HG02943 (cell line): ENCODE measurements around the gene PIP5K1B.

Experiments used
- ATAC-seq: cut with Tn5 transposase; IDR thresholded peaks from one replicate; pipeline ENCODE4 v1.9.1; 2021; ENCODE audit warnings: mild to moderate bottlenecking, low read depth, moderate library complexity; ENCODE audit not compliant: unreplicated experiment

The PIP5K1B gene

GRCh38 chr9:68843239-68843638 is 138.2 kb downstream of the PIP5K1B start:
- ATAC-seq: no peak

DNA sequence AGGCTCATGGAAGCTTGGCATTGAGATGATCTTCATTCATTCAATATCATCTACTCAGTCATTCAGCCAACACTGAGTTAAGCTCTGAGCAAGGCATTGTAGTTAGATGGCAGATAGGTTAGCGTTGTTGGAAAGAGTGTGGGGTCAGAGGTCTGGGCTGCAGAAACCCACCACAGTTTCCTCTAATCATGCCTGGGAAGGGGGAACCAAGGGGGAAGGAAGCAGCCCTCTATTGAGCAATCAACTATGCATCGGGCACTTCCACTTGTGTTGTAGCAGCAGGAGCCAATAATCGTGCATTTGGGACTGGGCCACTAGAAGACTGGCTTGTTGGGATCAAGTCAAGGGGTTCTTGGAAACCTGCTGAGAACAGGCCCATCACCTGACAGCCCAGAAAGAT is 139.1 kb downstream of the PIP5K1B start:
- no peak for ATAC-seq

- ATAC-seq: no peak
These were observed 139.9 kb downstream of the PIP5K1B start for GRCh38 chr9:68844631-68845612.

- ATAC-seq: no peak
These were observed 142.7 kb downstream of the PIP5K1B start for GRCh38 chr9:68847765-68848164.

DNA sequence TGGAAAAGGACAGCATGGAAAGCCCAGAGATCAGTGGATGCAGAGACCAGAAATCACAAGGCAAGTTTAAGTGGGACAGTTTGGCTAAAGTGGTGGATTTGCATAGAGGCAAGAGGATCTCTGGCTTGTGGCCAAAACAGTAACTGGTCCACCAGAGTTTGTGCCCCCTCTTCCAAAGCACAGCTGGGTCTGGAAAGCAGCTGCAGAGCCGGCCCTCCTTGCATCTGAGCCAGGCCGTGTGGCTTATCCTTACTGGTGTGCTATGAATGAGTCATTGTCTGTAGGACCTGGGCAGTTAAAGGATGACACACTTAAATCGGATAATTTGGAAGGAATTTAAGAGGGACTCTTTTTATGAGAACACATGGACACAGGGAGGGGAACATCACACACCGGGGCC is 146.6 kb downstream of the PIP5K1B start:
- ATAC-seq: no peak

DNA sequence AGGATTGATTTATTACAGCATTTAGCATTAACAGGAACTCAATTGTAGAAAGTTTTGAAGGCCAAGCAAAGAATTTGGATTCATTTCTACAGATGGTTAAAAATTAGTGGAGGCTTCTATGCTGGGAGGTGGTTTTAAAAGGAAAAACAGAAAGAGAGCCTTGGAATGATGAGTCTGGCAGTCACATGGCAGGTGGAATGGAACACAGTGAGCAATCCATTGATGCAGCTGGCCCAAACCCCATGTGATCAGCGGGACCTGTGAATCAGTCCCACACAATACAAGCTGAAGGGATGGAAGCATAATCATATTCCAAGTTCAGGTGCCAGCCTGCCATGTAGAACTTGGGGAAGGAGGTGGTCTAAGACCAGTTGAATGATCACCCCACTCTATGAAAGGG is 147.9 kb downstream of the PIP5K1B start:
- no peak for ATAC-seq

GRCh38 chr9:68859347-68859746 is 154.3 kb downstream of the PIP5K1B start:
- ATAC-seq: no peak

DNA sequence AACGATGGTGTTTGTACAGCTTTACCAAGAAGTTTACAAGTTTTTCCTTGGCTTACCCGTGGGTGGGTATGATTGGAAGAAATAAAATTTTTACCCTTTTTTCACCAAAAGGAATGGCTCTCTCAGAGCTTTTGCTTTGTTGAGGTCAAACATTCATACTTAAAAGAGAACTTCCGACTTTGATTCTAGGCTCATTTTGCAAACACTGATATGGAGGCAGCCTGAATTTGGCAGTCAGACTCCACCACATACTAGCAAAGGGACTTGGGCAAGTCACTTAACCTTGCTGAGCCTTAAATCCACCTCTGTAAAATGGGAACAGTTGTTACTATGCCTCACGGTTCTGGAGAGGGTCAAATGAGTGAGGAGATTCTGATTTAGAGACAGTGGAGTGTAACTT is 155.4 kb downstream of the PIP5K1B start:
- no peak for ATAC-seq

GRCh38 chr9:68861436-68861835 is 156.4 kb downstream of the PIP5K1B start:
- no peak for ATAC-seq

DNA sequence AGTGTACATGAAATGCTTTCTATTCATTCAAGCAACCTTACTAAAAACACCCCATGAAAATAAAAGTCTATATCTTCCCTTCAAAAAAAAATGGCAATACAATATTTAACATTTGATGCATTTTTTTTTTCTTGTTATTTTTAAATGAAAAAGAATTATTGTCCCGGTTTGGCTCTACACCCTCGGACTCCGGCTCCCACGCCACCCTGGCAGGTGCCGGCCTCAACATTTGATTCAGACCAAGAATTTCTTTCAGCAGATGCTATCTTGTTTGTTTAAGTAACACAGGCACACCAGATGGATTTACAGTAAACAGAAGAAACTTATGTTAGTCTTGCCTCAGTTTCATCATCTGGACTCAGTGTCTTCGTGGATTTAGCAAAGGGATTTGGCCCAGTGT is 162.0 kb downstream of the PIP5K1B start:
- no peak for ATAC-seq

DNA sequence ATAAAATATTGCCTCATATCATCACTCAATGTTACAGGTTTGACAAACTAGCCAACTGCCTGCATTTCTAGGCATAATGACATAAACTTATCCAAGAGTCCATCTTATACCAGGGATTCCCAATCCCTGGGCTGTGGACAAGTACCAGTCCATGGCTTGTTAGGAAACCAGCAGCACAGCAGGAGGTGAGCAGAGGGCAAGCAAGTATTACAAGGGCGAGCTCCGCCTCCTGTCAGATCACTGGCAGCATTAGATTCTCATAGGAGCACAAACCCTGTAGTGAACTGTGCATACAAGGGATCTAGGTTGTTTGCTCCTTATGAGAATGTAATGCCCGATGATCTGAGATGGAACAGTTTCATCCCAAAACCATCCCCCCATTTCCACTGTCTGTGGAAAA is 164.0 kb downstream of the PIP5K1B start:
- ATAC-seq: no peak

- ATAC-seq: no peak
These were observed 165.0 kb downstream of the PIP5K1B start for GRCh38 chr9:68870086-68870485.

GRCh38 chr9:68871236-68871635 is 166.2 kb downstream of the PIP5K1B start:
- ATAC-seq: no peak

DNA sequence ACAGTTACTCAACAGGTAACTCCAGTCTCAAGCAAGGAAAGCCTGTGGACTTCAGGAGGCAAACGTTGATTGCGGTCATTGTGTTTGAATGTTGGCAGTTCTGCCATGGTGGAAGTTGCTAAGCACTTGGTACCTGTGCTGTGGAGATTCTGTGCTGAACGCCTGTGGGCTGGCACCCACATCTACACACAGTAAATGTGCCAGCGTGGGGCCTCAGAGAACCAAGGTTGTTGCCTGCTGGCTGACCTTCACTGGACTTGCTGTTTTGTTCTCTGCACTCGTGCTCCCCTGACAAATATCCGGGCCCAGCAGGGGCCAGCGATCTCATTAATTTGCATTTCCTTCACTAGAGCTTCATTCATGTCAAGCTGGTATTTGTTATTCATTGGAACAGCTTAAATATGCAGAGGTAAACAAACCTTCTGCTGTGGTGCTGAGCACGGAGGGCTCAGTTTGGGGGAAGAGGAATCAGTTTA is 167.0 kb downstream of the PIP5K1B start:
- no peak for ATAC-seq

GRCh38 chr9:68873179-68873578 is 168.1 kb downstream of the PIP5K1B start:
- ATAC-seq: no peak

- no peak for ATAC-seq
These were observed 171.2 kb downstream of the PIP5K1B start for GRCh38 chr9:68876273-68876672.

DNA sequence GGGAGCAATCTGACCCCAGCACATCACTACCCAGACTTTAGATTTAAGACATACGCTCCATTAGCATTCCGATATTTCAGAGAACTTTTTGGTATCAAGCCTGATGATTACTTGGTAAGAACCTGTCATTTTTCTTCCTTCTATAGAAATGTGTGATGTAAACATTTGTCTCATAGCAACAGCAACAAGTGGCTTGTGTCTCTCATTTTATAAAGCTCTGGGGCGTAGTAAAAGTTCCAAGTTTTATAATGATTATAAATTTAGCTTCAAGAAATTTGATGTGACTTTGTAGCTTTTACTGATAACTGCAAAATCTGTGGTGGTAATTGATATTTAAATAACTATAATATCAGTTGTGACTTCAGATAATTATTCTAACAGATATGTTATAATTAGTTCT is 171.6 kb downstream of the PIP5K1B start:
- no peak for ATAC-seq

- ATAC-seq: no peak
These were observed 172.2 kb downstream of the PIP5K1B start for GRCh38 chr9:68877219-68877618.

GRCh38 chr9:68878450-68878849 is 173.4 kb downstream of the PIP5K1B start:
- ATAC-seq: no peak

DNA sequence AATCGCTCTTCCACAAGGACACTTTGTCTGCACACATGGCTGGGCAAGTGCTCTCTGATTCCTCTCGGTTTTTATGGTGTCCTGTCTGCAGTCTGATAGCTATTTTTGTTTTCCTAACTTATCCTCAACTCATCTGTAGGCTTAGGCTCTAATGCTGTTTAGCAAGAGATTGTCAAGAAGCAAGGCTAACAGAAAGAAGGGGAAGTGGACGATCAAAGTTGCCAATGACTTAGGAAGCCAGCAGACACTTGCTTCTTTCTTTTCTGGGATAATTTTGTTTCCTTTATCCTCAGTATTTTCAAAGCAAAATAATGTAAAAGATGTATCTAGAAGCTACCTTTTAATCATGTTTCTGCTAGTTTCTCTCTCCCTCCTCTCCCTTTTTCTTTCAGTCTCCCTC is 178.2 kb downstream of the PIP5K1B start:
- no peak for ATAC-seq

GRCh38 chr9:68887232-68887631 is 182.2 kb downstream of the PIP5K1B start:
- no peak for ATAC-seq

GRCh38 chr9:68894502-68894901 is 189.5 kb downstream of the PIP5K1B start:
- ATAC-seq: no peak
